HG03520 (cell line): ENCODE data around the gene MTOR.
A peak's percentile ranks its signal among the peaks of the same experiment; 100 is the strongest.
"Not testable (repeated sequence)": the region's sequence is repeated elsewhere in the genome, so short reads cannot be mapped to it uniquely, and the experiment has no call there.

Experiments used
- ATAC-seq: cut with Tn5 transposase; IDR thresholded peaks from one replicate; pipeline ENCODE4 v1.9.1; 2021; ENCODE audit warnings: mild to moderate bottlenecking, moderate library complexity; ENCODE audit not compliant: unreplicated experiment

MTOR gene

DNA sequence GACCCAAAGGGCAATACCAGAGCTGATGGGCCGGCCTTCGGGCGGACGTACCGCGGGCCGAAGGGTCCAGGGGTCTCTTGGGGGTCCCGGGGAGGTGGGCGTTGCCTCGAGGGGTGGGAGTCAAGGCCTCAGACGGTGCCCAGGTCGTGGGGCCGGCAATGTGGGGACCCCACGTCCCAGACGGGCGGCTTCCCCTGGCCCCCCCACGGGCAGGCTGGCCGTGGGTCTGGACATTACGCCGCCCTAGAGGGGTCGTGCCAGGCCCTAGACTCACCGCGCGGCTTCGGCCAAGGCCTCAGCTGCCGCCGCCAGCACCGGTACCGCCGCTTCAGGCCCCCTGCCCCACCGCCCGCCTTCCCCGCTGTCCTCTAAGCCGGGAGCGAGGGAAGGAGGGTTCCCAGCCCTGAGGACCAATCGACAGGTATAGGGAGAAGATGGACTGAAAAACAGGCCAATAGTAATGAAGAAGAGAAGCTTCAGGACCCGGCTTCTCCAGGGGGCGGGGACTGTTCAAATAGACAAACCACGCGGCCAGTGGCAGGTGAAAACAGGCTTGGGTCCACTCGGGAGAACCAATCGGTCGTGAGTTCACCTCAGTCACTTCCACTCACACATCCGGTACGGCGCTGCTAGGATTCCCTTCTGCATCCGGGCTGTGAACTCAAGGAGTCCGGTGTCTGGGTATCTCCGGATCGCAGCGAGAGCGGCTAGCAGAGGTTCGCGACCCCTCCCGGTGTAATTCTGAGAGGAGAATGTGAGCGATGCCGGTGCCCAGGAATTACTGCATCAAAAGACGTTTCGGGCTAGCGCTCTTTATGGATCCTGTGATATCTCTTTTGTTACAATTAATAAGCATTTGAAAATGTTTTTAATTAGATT lies at the start of gene MTOR:
Gene MTOR, minus strand, starts transcription at position 381 of the 879 bp plus-strand sequence. CDS start 3,142 bp downstream, outside the sequence.
- peak; percentile 98 for ATAC-seq

DNA sequence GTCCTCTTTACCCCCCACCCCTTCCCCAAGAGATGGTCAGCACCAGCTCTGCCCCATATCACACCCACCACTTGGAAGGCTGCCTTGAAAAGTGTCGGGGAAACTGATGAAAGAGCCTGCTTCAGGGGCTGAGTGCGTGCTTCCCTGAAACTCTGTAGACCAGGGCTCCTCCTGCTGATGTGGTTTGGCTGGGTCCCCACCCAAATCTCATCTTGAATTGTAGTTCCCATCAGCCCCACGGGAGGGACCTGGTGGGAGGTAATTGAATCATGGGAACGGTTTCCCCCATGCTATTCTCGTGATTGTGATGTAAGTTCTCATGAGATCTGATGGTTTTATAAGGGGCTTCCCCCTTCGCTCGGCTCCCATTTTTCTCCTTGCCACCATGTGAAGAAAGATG lies 47.0 kb upstream of the MTOR start:
- no peak for ATAC-seq

DNA sequence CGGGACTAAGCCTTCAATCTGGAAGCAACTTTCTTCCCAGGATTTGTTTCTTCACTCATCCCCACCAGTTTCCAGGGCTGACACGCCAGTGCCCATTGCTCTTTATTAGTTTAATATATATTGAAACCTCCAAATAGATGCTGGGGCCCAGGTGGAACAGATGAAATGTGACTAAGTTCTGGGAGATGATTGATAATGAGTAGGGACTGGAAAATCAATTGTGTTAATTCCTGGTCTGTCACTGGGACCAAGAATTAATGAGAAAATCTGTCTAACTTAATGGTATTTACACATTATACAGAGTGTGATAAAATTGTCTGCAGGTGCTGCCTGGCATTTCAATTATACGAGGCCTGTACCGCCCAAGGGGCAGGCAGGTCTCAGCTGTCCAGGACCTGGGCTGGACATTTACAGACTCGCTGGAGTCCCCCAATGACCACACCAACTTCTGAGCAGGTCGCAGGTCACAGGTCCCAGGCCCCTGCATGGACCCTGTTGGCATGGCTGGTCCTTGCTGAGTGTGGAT lies 46.4 kb upstream of the MTOR start:
- no peak for ATAC-seq

DNA sequence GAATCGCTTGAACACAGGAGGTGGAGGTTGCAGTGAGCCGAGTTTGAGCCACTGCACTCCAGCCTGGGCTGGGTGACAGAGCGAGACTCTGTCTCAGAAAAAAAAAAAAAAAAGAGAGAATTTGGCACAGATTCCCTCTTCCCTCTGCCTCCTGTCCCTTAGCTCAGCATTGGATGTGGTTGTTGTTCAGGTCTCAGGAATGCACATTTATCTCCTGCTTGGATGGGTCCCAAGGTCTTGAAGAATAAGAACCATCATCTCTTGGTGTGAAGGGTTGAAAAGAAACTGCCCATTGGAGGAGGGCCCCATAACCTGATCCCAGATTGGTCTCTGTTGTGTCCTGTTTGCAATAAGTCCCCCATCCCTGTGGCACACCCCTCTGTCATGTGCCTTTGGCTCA lies 45.5 kb upstream of the MTOR start:
- no peak for ATAC-seq

DNA sequence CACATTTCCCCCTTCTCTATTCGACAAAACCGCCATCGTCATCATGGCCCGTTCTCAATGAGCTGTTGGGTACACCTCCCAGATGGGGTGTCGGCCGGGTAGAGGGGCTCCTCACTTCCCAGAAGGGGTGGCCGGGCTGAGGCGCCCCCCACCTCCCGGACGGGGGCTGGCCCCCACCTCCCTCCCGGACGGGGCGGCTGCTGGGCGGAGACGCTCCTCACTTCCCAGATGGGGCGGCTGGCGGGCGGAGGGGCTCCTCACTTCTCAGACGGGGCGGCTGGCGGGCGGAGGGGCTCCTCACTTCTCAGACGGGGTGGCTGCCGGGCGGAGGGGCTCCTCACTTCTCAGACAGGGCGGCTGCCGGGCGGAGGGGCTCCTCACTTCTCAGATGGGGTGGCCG lies 43.2 kb upstream of the MTOR start:
- ATAC-seq, result not testable (repeated sequence)

- ATAC-seq, result no peak
These were observed 40.0 kb upstream of the MTOR start for GRCh38 chr1:11302366-11302765.

GRCh38 chr1:11301601-11302000 lies 39.2 kb upstream of the MTOR start:
- ATAC-seq, result no peak

- no peak for ATAC-seq
These were observed 36.8 kb upstream of the MTOR start for GRCh38 chr1:11299225-11299574.

GRCh38 chr1:11298390-11299224 lies 36.3 kb upstream of the MTOR start:
- ATAC-seq, result no peak

DNA sequence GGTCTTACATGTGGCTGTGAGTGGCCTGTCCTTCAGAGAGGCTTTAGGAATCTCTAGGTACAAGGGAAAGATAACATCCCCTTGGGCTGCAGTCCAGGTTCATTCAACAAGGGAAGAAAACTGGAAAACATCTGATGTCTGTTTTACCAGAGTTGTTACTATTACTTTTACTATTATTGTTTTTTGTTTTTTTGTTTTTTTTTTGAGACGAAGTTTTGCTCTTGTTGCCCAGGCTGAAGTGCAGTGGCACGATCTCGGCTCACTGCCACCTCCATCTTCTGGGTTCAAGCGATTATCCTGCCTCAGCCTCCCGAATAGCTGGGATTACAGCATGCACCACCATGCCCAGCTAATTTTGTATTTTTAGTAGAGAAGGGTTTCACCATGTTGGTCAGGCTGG lies 35.4 kb upstream of the MTOR start:
- ATAC-seq, result not testable (repeated sequence)

DNA sequence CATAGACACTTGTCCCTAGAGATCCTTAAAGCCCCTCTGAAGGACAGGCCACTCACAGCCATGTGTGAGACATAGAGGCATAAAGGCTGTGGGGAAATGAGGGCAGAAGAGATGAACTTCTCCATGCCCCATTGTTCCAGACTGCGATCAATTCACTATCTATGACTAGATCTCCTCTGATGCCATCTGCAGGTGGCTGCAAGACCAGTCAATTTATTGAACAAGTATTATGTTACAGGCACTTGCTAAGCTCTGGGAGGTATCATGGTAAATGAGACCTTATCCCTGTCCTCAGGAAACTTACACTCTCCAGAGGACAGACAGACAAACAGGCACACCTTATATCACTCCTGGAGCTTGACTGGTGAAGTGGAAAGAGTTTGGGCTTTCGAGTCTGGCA lies 33.6 kb upstream of the MTOR start:
- ATAC-seq, result no peak

- ATAC-seq, result no peak
These were observed 32.6 kb upstream of the MTOR start for GRCh38 chr1:11294951-11295350.

GRCh38 chr1:11293856-11294255 lies 31.5 kb upstream of the MTOR start:
- ATAC-seq, result no peak

- no peak for ATAC-seq
These were observed 28.7 kb upstream of the MTOR start for GRCh38 chr1:11291049-11291448.

GRCh38 chr1:11289064-11289463 lies 26.7 kb upstream of the MTOR start:
- ATAC-seq, result no peak

DNA sequence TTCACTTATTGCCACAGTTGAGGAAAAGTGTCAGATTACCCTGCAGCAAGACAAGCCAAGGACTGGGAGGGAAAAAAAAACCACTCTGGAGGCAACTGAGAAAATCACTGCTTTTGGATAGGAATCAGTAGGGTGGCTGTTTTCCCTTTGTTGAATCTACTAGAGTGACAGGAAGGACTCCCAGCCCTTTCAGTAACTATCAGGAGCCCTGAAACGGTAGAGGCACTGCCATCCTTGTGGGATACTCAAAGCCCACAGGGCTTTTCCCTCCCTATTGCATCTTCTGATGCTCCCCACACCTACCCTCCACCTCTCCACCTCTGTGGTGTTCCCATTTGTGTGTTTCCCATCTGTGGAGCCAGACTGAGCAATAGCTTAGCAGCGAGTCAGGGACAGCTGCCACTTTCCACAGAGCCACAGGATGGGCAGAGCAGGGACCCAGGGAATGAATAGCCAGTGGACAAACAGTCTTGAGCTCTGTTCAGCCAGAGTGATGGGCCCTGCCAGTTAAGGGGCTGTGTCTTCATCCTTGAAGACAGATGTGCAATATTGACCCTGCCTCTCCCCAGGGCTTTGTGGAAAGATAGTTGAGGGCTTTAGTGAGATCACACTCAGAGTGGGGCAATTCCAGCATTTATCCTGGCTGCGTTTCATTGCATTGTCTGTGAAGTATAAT lies 24.5 kb upstream of the MTOR start:
- no peak for ATAC-seq

DNA sequence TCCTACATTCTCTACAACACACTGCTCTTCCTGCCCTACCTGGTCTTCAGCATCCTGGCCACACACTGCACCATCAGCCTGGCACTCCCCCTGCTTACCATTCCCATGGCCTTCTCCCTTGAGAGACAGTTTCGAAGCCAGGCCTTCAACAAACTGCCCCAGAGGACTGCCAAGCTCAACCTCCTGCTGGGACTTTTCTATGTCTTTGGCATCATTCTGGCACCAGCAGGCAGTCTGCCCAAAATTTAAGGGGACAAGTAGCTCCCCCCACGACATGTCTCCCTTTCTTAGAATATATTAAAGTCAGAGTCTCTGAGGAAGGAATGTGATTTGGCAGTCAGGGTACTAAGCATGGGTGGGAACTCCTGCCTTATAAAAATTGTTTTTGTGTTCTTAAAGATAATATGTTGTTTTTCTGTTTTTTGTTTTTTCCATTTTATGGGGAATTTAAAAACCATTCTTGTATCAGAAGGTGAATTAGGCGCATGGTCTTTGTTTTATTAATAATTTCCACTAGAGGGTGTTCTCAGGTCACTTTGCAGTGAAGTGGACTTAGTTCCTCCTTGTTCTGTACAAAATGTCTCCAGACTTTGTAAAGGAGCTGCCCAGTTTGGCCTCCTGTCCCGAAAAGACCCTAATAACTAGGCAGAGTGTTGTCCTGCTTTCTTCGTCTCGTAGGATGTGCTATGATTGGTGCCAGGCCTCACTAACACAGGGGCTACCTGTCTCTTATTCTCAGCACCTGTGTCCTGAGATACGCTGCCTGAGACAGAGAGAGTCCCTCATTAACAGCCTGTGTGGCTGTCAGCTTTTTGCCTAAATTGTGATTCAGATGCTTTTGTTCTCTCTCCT lies 23.8 kb upstream of the MTOR start:
- no peak for ATAC-seq

DNA sequence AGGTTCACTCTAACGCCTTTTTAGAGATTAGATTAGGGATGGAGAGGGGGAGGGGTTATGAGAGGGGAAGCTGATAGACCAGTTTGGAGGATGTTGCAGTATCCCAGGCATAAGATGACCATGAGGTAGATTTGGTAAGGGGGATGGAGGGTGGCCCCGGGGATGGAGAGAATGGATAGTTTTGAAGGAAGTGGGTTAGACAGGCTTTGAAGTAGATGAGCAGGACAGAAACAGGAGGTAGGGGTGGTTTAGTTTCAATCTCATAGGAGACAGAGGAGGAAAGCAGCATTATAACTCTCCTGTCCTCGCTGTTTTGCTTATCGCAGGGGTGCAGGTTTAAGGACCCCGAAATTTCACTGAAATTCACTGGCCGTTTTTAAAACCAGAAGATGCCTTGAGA lies 22.4 kb upstream of the MTOR start:
- ATAC-seq, result no peak

- no peak for ATAC-seq
These were observed 20.8 kb upstream of the MTOR start for GRCh38 chr1:11283151-11283550.
